Endothelial cell of umbilical vein (primary cell): ENCODE results near the gene DKK3. TPM values are rescaled to one million over a fixed set of nuclear protein-coding genes. Genes with fewer than 3 reads are reported as not detected.

ENCODE experiments used
- BruUV-seq: library from RNA; stranded (reverse); fragments of 400-500 nt; replicated peaks from 2 replicates; lab custom pipeline; 2021; lab: Mats Ljungman, UMichigan
- CTCF ChIA-PET: fragments of 300-600, 350-600 bp; sonication (Branson Sonifier 250); formaldehyde crosslinking; loops from one replicate; lab custom pipeline; 2021; ENCODE audit warnings: antibody characterized with exemption, inconsistent platforms; lab: Charles Lee
- POLR2A ChIA-PET: fragments of 300-600, 350-600 bp; sonication (Branson Sonifier 250); formaldehyde crosslinking; loops from one replicate; lab custom pipeline; 2021; ENCODE audit warnings: antibody characterized with exemption, inconsistent platforms; lab: Charles Lee
- DNase-seq: peaks from one replicate; pipeline ENCODE4 v3.0.0-alpha.2; 2011; ENCODE audit warnings: low read depth, low spot score
- FAIRE-seq: peaks from 2 replicates; lab custom pipeline; 2011; peaks lifted over from hg19 to GRCh38; lab: Jason Lieb, UNC
- H2AFZ ChIP-seq: 2 replicates; pipeline ENCODE4 v1.6.0; 2012; ENCODE audit warnings: low read depth, low read length, control low read depth, inconsistent platforms
- H3K27ac ChIP-seq: 2 replicates; pipeline ENCODE4 v1.5.1; 2011; ENCODE audit warnings: low read depth, mild to moderate bottlenecking, control low read depth, low read length, moderate library complexity; ENCODE audit not compliant: insufficient read depth
- H3K27me3 ChIP-seq, 2 experiments: 2 replicates each; pipeline versions ENCODE4 v1.6.0 to v1.6.1; 2011; ENCODE audit warnings: low read length in 2 of 2, mixed read lengths in 1 of 2; ENCODE audit not compliant: control insufficient read depth in 2 of 2, insufficient read depth in 2 of 2
- H3K36me3 ChIP-seq, 2 experiments: 2 replicates in 1 of 2; 3 replicates in 1 of 2; pipeline ENCODE4 v1.5.1; 2011; ENCODE audit warnings: low read length in 2 of 2, mild to moderate bottlenecking in 1 of 2, moderate library complexity in 1 of 2; ENCODE audit not compliant: control insufficient read depth in 2 of 2, insufficient read depth in 2 of 2; ENCODE audit errors: extremely low read depth in 1 of 2
- H3K4me1 ChIP-seq: 3 replicates; pipeline ENCODE4 v1.5.1; 2011; ENCODE audit warnings: mild to moderate bottlenecking, low read length; ENCODE audit not compliant: control insufficient read depth, insufficient read depth; ENCODE audit errors: extremely low read depth
- H3K4me2 ChIP-seq: 2 replicates; pipeline ENCODE4 v1.6.1; 2011; ENCODE audit warnings: low read length, control low read depth, mixed read lengths; ENCODE audit not compliant: insufficient read depth
- H3K4me3 ChIP-seq, 3 experiments: fragments of 200-600 bp in 1 of 3; sonication (generic), shearing (Covaris generic) in 1 of 3; replicated peaks in 1 of 3; 2 replicates each; pipeline ENCODE4 v1.5.1; 2011 to 2016; ENCODE audit warnings: control low read depth in 3 of 3, low read length in 3 of 3, mild to moderate bottlenecking in 2 of 3, inconsistent platforms in 1 of 3, low read depth in 1 of 3, moderate library complexity in 1 of 3; ENCODE audit not compliant: insufficient read depth in 1 of 3
- H3K79me2 ChIP-seq: 2 replicates; pipeline ENCODE4 v1.6.0; 2012; ENCODE audit warnings: low read length, inconsistent platforms; ENCODE audit not compliant: control insufficient read depth, insufficient read depth
- H3K9ac ChIP-seq: replicated peaks from 2 replicates; pipeline ENCODE3; 2011; ENCODE audit warnings: low read length, control low read depth; ENCODE audit not compliant: insufficient read depth; ENCODE audit errors: extremely low read depth
- H3K9me1 ChIP-seq: replicated peaks from 3 replicates; pipeline ENCODE4 v1.6.0; 2011; ENCODE audit warnings: mild to moderate bottlenecking, low read length; ENCODE audit not compliant: control insufficient read depth, insufficient read depth; ENCODE audit errors: extremely low read depth
- H3K9me3 ChIP-seq: replicated peaks from 2 replicates; pipeline ENCODE4 v1.5.1; 2012; ENCODE audit warnings: low read length, inconsistent platforms; ENCODE audit not compliant: control insufficient read depth, insufficient read depth
- H4K20me1 ChIP-seq: replicated peaks from 2 replicates; pipeline ENCODE3; 2011; ENCODE audit warnings: mild to moderate bottlenecking, low read length; ENCODE audit not compliant: control insufficient read depth, insufficient read depth; ENCODE audit errors: extremely low read depth
- CTCF ChIP-seq, 2 donors: IDR thresholded peaks; 1 replicate in 1 of 2; 2 replicates in 1 of 2; pipeline ENCODE4 v1.5.1; 2011; ENCODE audit warnings: low read length in 2 of 2, mild to moderate bottlenecking in 2 of 2, moderate library complexity in 2 of 2, control low read depth in 1 of 2, inconsistent platforms in 1 of 2, low read depth in 1 of 2; ENCODE audit not compliant: insufficient read depth in 1 of 2; ENCODE audit errors: extremely low read depth in 1 of 2
- EZH2 ChIP-seq: IDR thresholded peaks from 2 replicates; pipeline ENCODE4 v1.6.1; 2012; ENCODE audit warnings: borderline replicate concordance, low read depth, mild to moderate bottlenecking, moderate library complexity, low read length, inconsistent platforms; ENCODE audit not compliant: severe bottlenecking
- FOS ChIP-seq: IDR thresholded peaks from 2 replicates; pipeline ENCODE4 v1.6.1; 2011; ENCODE audit warnings: mild to moderate bottlenecking, low read length, moderate library complexity, borderline replicate concordance; ENCODE audit not compliant: insufficient read depth
- GATA2 ChIP-seq: IDR thresholded peaks from 2 replicates; pipeline ENCODE4 v1.7.0; 2011; ENCODE audit warnings: low read depth, mild to moderate bottlenecking, moderate library complexity, mixed read lengths, low read length; ENCODE audit not compliant: insufficient read length, insufficient read depth
- JUN ChIP-seq: IDR thresholded peaks from 2 replicates; pipeline ENCODE4 v1.6.1; 2011; ENCODE audit warnings: borderline replicate concordance, low read depth; ENCODE audit not compliant: insufficient read length, insufficient read depth
- MAX ChIP-seq: IDR thresholded peaks from 2 replicates; pipeline ENCODE4 v1.6.1; 2011; ENCODE audit not compliant: insufficient read depth, insufficient read length
- MYC ChIP-seq: IDR thresholded peaks from one replicate; pipeline ENCODE4 v1.6.1; 2011; ENCODE audit warnings: mild to moderate bottlenecking, low read depth, low read length
- POLR2A ChIP-seq: IDR thresholded peaks from 2 replicates; pipeline ENCODE4 v1.6.1; 2012; ENCODE audit warnings: low read depth, mild to moderate bottlenecking, control low read depth, low read length
- POLR2AphosphoS5 ChIP-seq: IDR thresholded peaks from 2 replicates; pipeline ENCODE4 v1.6.1; 2012; ENCODE audit warnings: low read depth, mild to moderate bottlenecking, control low read depth, low read length, moderate library complexity; ENCODE audit not compliant: insufficient read depth
- dilution Hi-C: fragments of 300-500 bp; cut with MboI; formaldehyde crosslinking; loops from one replicate; pipeline ENCODE4 v1.15.0; 2019; ENCODE audit warnings: low sequenced_read_pairs; ENCODE audit not compliant: extremely low pct_ligation_motif_present
- intact Hi-C: fragments of 100-400 bp; cut with micrococcal nuclease; formaldehyde crosslinking; loops from one replicate; pipeline ENCODE4 v1.10.0; 2022
- polyA plus RNA-seq, 4 experiments: library from polyadenylated mRNA; depleted of rRNA in 3 of 4; stranded (reverse) in 3 of 4; unstranded in 1 of 4; fragments of >200 nt; gene quantifications; 2 replicates each; pipeline versions ENCODE4 v1.2.1 to v1.2.3, GENCODE V29; 2011 to 2012; ENCODE audit warnings: missing spikeins in 1 of 4
- total RNA-seq: library from RNA; stranded (reverse); gene quantifications from 2 replicates; pipeline ENCODE4 v1.2.3, GENCODE V29; 2021

DKK3 gene
- total and polyA plus RNA-seq, 2 donors (not counting 3 experiments of a cell fraction or from before 2014, with no cell fraction given), result 131 to 335 TPM

- Histone ChIP-seq H3K79me2 (no peaks in the 10 kb centered on the region), H3K9ac (no peak overlapping the region), H2AFZ (no peak overlapping the region), H4K20me1 (no peaks in the 10 kb centered on the region), H3K36me3 (peaks cover 0 to 2% of the 10 kb centered on the region in 2 experiments), H3K4me2 (no peak overlapping the region), H3K4me1 (peaks cover 57% of the 10 kb centered on the region), H3K27ac (no peak overlapping the region), H3K9me1 (no peaks in the 10 kb centered on the region), H3K27me3 (no peaks in the 10 kb centered on the region), H3K4me3 (no peak overlapping the region), H3K9me3 (no peaks in the 10 kb centered on the region)
- BruUV-seq, result no TSS peak
- no peak for TF ChIP-seq CTCF (IDR thresholded peaks at IDR 0.05; ENCODE audit: extremely low read depth in 1 of 2, insufficient read depth in 1 of 2, low read depth in 1 of 2, low read length in 2 of 2)
- TF ChIP-seq FOS, result no peak
- TF ChIP-seq POLR2A, result no peak
- no peak for TF ChIP-seq EZH2
- TF ChIP-seq POLR2AphosphoS5, result no peak
- no peak for TF ChIP-seq MYC
- dilution Hi-C loops (no loop called here), intact Hi-C loops (no loop called here)
- POLR2A ChIA-PET, result no interaction called here
- FAIRE-seq, result no peak
- DNase-seq, result no peak
- CTCF ChIA-PET, result interaction anchor here (1.7 kb wide), 1 partner anchor 61 kb away, joined by 4 read pairs; no protein-coding TSS in a partner anchor
Observed at GRCh38 chr11:11983427-11983826, 25.0 kb downstream of the DKK3 start.

GRCh38 chr11:11982975-11983374 lies 25.5 kb downstream of the DKK3 start:
- FAIRE-seq (no peak), DNase-seq (no peak)
- Histone ChIP-seq H2AFZ (no peak overlapping the region), H3K4me2 (no peak overlapping the region), H4K20me1 (no peaks in the 10 kb centered on the region), H3K79me2 (no peaks in the 10 kb centered on the region), H3K9ac (no peak overlapping the region), H3K9me1 (no peaks in the 10 kb centered on the region), H3K36me3 (peaks cover 0 to 2% of the 10 kb centered on the region in 2 experiments), H3K9me3 (no peaks in the 10 kb centered on the region), H3K4me3 (no peak overlapping the region), H3K27ac (no peak overlapping the region), H3K4me1 (peaks cover 57% of the 10 kb centered on the region), H3K27me3 (no peaks in the 10 kb centered on the region)
- ChIA-PET CTCF (interaction anchor here (1.0 to 1.7 kb wide), 3 partner anchors 23 to 61 kb away, joined by 3 to 4 read pairs (median 3); no protein-coding TSS in a partner anchor), POLR2A (no interaction called here)
- intact Hi-C loops (no loop called here), dilution Hi-C loops (no loop called here)
- BruUV-seq, result no TSS peak
- TF ChIP-seq POLR2A, result no peak
- no peak for TF ChIP-seq GATA2
- no peak for TF ChIP-seq EZH2
- TF ChIP-seq FOS, result no peak
- TF ChIP-seq POLR2AphosphoS5, result no peak
- no peak for TF ChIP-seq JUN
- no peak for TF ChIP-seq MAX
- TF ChIP-seq MYC, result no peak
- no peak for TF ChIP-seq CTCF (IDR thresholded peaks at IDR 0.05; ENCODE audit: extremely low read depth in 1 of 2, insufficient read depth in 1 of 2, low read depth in 1 of 2, low read length in 2 of 2)
